ENCODE results near the gene MVB12A. TPM values are rescaled to one million over a fixed set of nuclear protein-coding genes. Genes with fewer than 3 reads are reported as not detected.

The MVB12A gene
- total and polyA plus RNA-seq, 2 of the 4 experiments (the other 2 are of a cell fraction), result 13.8 to 43.9 TPM

GRCh38 chr19:17420475-17420924, 653 bp downstream of the MVB12A start:
- intact Hi-C loops (cut with micrococcal nuclease) (no loop called here), dilution Hi-C loops (cut with HindIII; ENCODE audit: low sequenced_read_pairs, unreplicated experiment) (no loop called here), in situ Hi-C loops (cut with MboI; ENCODE audit: low sequenced_read_pairs) (no loop called here)
- Histone ChIP-seq H3K9me1 (ENCODE audit: insufficient read depth, low read length) (peaks cover 7% of the 10 kb centered on the region; the same call in 1 of the 2 replicates), H3K9me3 (ENCODE audit: control insufficient read depth, insufficient read depth, low read length) (no peaks in the 10 kb centered on the region), H2BK15ac (ENCODE audit: low read depth, low read length) (no peak overlapping the region), H3K4ac (ENCODE audit: low read depth, low read length) (peak overlapping the region; percentile 58), H3K9ac (ENCODE audit: low read depth, low read length) (peak overlapping the region; percentile 73), H3K27me3 (ENCODE audit: control insufficient read depth, insufficient read depth, low read length) (no peaks in the 10 kb centered on the region), H2AK9ac (replicated peaks; ENCODE audit: low read depth, low read length, poor library complexity) (peak overlapping the region; percentile 88), H3K79me1 (ENCODE audit: low read depth in 1 of 2, low read length in 2 of 2) (peaks cover 5 to 12% of the 10 kb centered on the region in 2 experiments; a peak in 3 of 4 replicates), H4K91ac (ENCODE audit: insufficient read depth, low read depth, low read length) (peak overlapping the region; percentile 71; the same call in 1 of the 2 replicates), H3K56ac (ENCODE audit: extremely low read depth, insufficient read depth, low read length) (no peak overlapping the region), H3K27ac (ENCODE audit: insufficient read depth, low read length) (peak overlapping the region; percentile 22; the same call in 1 of the 2 replicates), H2BK5ac (ENCODE audit: low read depth, low read length, poor library complexity, severe bottlenecking) (peak overlapping the region; percentile 40), H2BK20ac (ENCODE audit: low read depth, low read length) (no peak overlapping the region), H3K4me1 (ENCODE audit: control insufficient read depth, insufficient read depth, low read length) (peaks cover 4% of the 10 kb centered on the region; the same call in 1 of the 2 replicates), H2AFZ (replicated peaks; ENCODE audit: low read length, poor library complexity) (peak overlapping the region; percentile 99), H4K20me1 (ENCODE audit: insufficient read depth, low read length) (no peaks in the 10 kb centered on the region), H4K8ac (ENCODE audit: low read depth in 2 of 2, low read length in 2 of 2) (peak overlapping the region; percentile 79 to 98), H3K36me3 (ENCODE audit: control insufficient read depth, insufficient read depth, low read length) (peaks cover 5% of the 10 kb centered on the region; the same call in 1 of the 2 replicates), H3K18ac (ENCODE audit: low read depth, low read length) (peak overlapping the region; percentile 31; the same call in 1 of the 2 replicates), H4K5ac (ENCODE audit: low read depth, low read length) (peak overlapping the region; percentile 76), H2AK5ac (ENCODE audit: low read depth, low read length) (peak overlapping the region; percentile 90; the same call in 1 of the 2 replicates), H3K23ac (ENCODE audit: low read depth, low read length) (peak overlapping the region; percentile 48; the same call in 1 of the 2 replicates), H3K4me3 (ENCODE audit: insufficient read depth, low read depth, low read length) (peak overlapping the region; percentile 72), H3K4me2 (ENCODE audit: low read depth, low read length) (peak overlapping the region; percentile 88), H3K14ac (replicated peaks; ENCODE audit: low read depth, low read length) (peak overlapping the region; percentile 37; the same call in 1 of the 2 replicates), H2BK120ac (ENCODE audit: low read depth, low read length) (no peak overlapping the region)
- no peak for DNase-seq
- ATAC-seq (ENCODE audit: low read depth), result no peak
- TF ChIP-seq POLR2A (IDR thresholded peaks at IDR 0.05; ENCODE audit: low read depth, low read length) (no peak), BHLHE40 (IDR thresholded peaks at IDR 0.05; ENCODE audit: low read depth, low read length) (no peak), MXI1 (IDR thresholded peaks at IDR 0.05; ENCODE audit: borderline replicate concordance, low read depth, low read length) (no peak), RCOR1 (IDR thresholded peaks at IDR 0.05; ENCODE audit: insufficient replicate concordance, low read length) (no peak), SMC3 (IDR thresholded peaks at IDR 0.05; ENCODE audit: low read depth, low read length) (no peak)
- no TSS peak for BruUV-seq (replicated peaks)
- 12% methylated on average over 17 of the region's 25 CpGs; no CpG with 5 or more reads in 1 of the 2 experiments for WGBS, 2 experiments (ENCODE audit: extremely low coverage in 2 of 2, insufficient read length in 1 of 2)
- CTCF ChIA-PET, result no interaction called here
- POLR2A ChIA-PET (ENCODE audit: unreplicated experiment), result no interaction called here
